ENCODE measurements around the gene APLF.

APLF gene

DNA sequence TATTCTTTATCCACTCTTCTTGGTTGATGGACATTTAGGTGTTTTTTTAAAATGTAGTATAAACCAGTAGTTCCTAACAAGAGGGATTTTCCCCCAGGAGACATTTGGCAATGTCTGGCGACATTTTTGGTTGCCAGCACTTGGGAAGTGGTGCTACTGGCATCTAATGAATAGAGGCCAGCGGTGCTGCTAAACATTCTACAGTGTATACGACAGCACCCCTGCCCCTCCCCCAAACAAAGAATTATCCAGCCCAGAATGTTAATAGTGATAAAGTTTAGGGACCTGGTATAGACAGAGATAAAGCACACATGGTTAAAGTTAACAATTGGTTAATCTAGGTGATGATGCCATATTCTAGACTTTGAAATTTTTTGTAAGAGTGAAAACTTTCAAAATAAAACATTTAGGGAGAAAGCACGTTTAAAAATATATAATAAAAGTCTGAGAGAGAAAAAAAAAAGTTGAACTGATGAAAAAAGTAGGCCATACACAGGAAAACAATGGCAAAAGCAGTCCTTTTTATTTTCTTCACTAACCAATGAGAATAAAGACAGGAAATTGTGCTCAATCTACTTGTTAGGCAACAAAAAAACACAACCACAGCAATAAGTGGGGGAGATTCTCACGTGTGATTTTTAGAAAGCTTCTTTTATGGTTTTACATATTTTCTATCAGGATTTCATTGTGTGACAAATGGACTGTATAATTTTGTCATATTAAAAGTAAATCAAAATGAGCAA, 15.1 kb upstream of the APLF start:
- H3K4me3 ChIP-seq (ENCODE audit: low read depth, low read length): no peak overlapping the region
- in situ Hi-C loops (cut with HindIII; ENCODE audit: low sequenced_read_pairs): no loop called here
- DNase-seq (ENCODE audit: low read depth): no peak
- TF ChIP-seq, protein P1, sequence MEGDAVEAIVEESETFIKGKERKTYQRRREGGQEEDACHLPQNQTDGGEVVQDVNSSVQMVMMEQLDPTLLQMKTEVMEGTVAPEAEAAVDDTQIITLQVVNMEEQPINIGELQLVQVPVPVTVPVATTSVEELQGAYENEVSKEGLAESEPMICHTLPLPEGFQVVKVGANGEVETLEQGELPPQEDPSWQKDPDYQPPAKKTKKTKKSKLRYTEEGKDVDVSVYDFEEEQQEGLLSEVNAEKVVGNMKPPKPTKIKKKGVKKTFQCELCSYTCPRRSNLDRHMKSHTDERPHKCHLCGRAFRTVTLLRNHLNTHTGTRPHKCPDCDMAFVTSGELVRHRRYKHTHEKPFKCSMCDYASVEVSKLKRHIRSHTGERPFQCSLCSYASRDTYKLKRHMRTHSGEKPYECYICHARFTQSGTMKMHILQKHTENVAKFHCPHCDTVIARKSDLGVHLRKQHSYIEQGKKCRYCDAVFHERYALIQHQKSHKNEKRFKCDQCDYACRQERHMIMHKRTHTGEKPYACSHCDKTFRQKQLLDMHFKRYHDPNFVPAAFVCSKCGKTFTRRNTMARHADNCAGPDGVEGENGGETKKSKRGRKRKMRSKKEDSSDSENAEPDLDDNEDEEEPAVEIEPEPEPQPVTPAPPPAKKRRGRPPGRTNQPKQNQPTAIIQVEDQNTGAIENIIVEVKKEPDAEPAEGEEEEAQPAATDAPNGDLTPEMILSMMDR (IDR thresholded peaks at IDR 0.05; ENCODE audit: low read depth, low read length, missing control alignments): no peak

DNA sequence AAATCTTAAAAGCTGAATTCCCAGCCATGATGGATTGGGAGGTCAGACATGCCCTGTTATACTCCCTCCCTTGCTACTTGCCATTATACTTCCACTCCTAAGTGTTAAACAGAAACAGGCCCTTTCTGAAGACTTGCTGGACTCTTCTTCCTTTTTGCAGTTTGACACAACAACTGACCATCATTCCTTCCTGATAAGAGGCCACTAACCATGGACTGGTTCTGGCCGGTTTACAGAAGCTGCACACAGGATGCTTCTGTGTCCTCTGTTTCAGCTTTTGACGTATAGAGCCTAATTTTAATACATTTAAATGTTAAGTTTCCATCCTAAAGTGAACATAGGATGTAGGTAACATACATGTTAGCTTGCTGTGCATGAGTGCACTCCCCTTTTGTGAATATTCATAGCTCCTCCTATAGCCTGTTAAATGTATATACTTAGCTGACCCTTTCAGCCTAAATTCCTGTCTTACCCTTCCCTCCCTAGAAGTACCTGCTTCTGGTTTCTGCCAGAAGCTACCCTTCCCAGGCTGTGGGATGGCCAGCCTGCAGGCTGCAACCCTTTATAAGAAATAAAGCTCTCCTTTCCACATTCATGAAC, 13.5 kb upstream of the APLF start:
- no peak overlapping the region for H3K4me3 ChIP-seq (ENCODE audit: low read depth, low read length)
- in situ Hi-C loops (cut with HindIII; ENCODE audit: low sequenced_read_pairs): no loop called here
- TF ChIP-seq, protein P1 (IDR thresholded peaks at IDR 0.05; ENCODE audit: low read depth, low read length, missing control alignments): no peak
- no peak for DNase-seq (ENCODE audit: low read depth)

DNA sequence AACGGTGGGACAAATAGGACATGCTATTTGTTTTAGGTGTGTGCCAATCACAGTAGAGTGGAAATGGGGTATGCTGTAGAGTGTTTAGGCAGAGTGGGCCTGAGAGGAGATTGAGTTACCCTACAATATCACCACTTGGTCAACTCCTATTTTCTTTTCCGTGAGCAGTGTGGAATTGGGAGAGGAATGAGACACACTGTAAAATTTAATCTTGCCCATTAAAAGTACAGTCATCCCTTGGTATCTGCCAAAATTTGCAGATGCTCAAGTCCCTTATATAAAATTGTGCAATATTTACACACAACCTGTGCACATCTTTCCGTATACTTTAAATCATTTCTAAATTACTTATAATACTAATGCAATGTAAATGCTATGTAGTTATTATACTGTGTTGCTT, 12.7 kb upstream of the APLF start:
- TF ChIP-seq, protein P1 (IDR thresholded peaks at IDR 0.05; ENCODE audit: low read depth, low read length, missing control alignments): no peak
- in situ Hi-C loops (cut with HindIII; ENCODE audit: low sequenced_read_pairs): no loop called here
- DNase-seq (ENCODE audit: low read depth): no peak
- H3K4me3 ChIP-seq (ENCODE audit: low read depth, low read length): no peak overlapping the region

DNA sequence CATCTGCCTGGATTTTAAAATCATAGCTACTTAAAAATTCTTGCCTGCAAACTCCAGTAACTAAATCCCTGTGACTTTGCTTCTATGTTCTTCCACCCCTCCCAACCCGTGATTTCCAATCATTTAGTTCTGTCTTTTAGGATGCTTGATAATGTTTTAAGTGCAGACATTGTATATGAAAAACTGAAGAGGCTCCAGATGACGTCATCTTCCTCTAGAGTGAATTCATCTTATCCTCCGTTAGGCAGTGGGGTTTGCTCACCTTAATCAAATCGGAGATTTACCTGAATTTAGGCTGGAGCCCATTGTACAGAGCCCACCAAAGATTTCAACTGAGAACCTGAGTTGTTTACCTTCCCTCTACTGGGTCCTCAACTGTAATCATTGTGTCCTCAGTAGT, 11.2 kb upstream of the APLF start:
- DNase-seq (ENCODE audit: low read depth): no peak
- TF ChIP-seq, protein P1 (IDR thresholded peaks at IDR 0.05; ENCODE audit: low read depth, low read length, missing control alignments): no peak
- in situ Hi-C loops (cut with HindIII; ENCODE audit: low sequenced_read_pairs): no loop called here
- H3K4me3 ChIP-seq (ENCODE audit: low read depth, low read length): no peak overlapping the region

DNA sequence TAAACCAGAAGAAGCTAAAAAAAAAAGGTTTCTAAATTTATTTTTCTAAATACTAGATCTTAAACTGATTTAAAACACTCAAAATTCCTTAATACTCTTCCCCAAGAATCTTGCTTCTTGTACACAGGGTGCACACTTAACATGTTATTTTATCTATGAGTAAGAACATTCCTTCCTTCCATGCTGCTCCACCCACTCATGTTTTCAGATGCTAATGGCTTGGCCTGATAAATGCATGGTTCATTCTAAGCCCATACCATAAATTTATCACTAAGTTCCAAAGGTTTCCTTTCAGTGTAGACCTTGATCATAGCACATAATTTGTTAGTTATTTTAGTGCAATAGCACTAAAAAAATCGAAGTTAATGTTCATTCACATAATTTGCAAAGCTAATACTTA, 8.4 kb upstream of the APLF start:
- DNase-seq (ENCODE audit: low read depth): no peak
- TF ChIP-seq, protein P1 (IDR thresholded peaks at IDR 0.05; ENCODE audit: low read depth, low read length, missing control alignments): no peak
- in situ Hi-C loops (cut with HindIII; ENCODE audit: low sequenced_read_pairs): no loop called here
- H3K4me3 ChIP-seq (ENCODE audit: low read depth, low read length): no peak overlapping the region

DNA sequence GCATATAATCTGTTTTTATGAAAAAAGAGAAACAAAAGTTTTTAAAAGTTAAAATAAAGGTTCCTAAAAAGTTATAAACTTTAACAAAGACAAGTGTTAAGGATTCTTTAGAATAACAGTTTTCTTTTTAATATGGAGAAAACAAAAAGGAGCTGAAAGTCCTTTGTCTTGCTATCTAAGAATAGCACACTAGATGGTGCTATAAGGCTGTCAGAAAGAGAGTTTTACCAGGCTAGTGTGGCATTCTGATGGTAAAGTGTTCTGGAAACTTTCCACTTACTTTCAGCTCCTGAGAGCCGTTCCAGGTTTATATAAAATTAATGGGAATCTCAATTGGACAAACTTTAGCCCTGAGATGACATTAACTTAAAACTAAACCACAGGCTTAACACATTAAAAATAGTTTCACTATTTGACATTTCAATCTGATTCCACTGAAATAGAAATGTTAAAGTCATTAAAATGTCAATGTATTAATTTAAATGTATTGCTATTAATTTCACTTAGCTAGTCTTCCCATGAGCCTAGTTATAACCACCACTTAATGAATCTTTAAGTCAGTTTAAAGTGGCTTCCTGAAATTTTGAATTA, 4.0 kb upstream of the APLF start:
- TF ChIP-seq, protein P1 (IDR thresholded peaks at IDR 0.05; ENCODE audit: low read depth, low read length, missing control alignments): peak; percentile 68
- in situ Hi-C loops (cut with HindIII; ENCODE audit: low sequenced_read_pairs): no loop called here
- DNase-seq (ENCODE audit: low read depth): peak; percentile 44
- H3K4me3 ChIP-seq (ENCODE audit: low read depth, low read length): no peak overlapping the region
